H1 (cell line): ENCODE data around the gene STX16. TPM values are rescaled to one million over a fixed set of nuclear protein-coding genes. Genes with fewer than 3 reads are reported as not detected.

Source experiments
- CTCF ChIA-PET: fragments of 300-600 bp; sonication (Branson Sonifier 250); formaldehyde crosslinking; loops from one replicate; lab custom pipeline; 2021; ENCODE audit not compliant: partially characterized antibody; lab: Charles Lee
- POLR2A ChIA-PET: fragments of 300-600 bp; sonication (Branson Sonifier 250); formaldehyde crosslinking; loops from one replicate; lab custom pipeline; 2021; ENCODE audit warnings: inconsistent platforms; ENCODE audit not compliant: partially characterized antibody; lab: Charles Lee
- DNase-seq, 2 experiments: peaks; one replicate each; pipeline versions ENCODE4 v3.0.0 to v3.0.0-alpha.2; 2010 to 2022; ENCODE audit warnings: low spot score in 2 of 2, low read depth in 1 of 2, mixed read lengths in 1 of 2
- FAIRE-seq: peaks from 2 replicates; lab custom pipeline; 2011; peaks lifted over from hg19 to GRCh38; lab: Jason Lieb, UNC
- H2AFZ ChIP-seq: 2 replicates; pipeline ENCODE4 v1.8.1; 2012; ENCODE audit warnings: low read length, inconsistent platforms
- H2AK5ac ChIP-seq: 2 replicates; pipeline ENCODE4 v1.6.1; 2013; ENCODE audit warnings: low read depth, low read length
- H2BK120ac ChIP-seq: replicated peaks from 2 replicates; pipeline ENCODE3; 2013; ENCODE audit warnings: low read depth, low read length, inconsistent platforms
- H2BK12ac ChIP-seq: 2 replicates; pipeline ENCODE4 v1.6.1; 2013; ENCODE audit warnings: low read depth, low read length
- H2BK15ac ChIP-seq: 2 replicates; pipeline ENCODE4 v1.6.1; 2013; ENCODE audit warnings: low read length
- H2BK20ac ChIP-seq: 2 replicates; pipeline ENCODE4 v1.6.1; 2013; ENCODE audit warnings: low read length
- H2BK5ac ChIP-seq: 2 replicates; pipeline ENCODE4 v1.6.1; 2013; ENCODE audit warnings: low read depth, low read length
- H3K14ac ChIP-seq: 2 replicates; pipeline ENCODE4 v1.6.1; 2013; ENCODE audit warnings: inconsistent platforms; ENCODE audit not compliant: insufficient read length
- H3K18ac ChIP-seq: 2 replicates; pipeline ENCODE4 v1.6.1; 2013; ENCODE audit warnings: low read length; ENCODE audit errors: extremely low read depth
- H3K23ac ChIP-seq: 2 replicates; pipeline ENCODE4 v1.6.1; 2013; ENCODE audit warnings: inconsistent platforms; ENCODE audit not compliant: insufficient read length
- H3K23me2 ChIP-seq: 2 replicates; pipeline ENCODE4 v1.6.1; 2013; ENCODE audit warnings: low read depth, low read length
- H3K27ac ChIP-seq: 2 replicates; pipeline ENCODE4 v1.6.1; 2011; ENCODE audit warnings: low read depth, low read length, inconsistent platforms
- H3K27me3 ChIP-seq, 4 experiments: replicated peaks in 1 of 4; 1 replicate in 1 of 4; 2 replicates in 3 of 4; pipeline versions ENCODE4 v1.6.1 to v1.8.1; 2011 to 2013; ENCODE audit warnings: low read length in 3 of 4, mild to moderate bottlenecking in 3 of 4, inconsistent platforms in 2 of 4, mixed read lengths in 2 of 4, moderate library complexity in 1 of 4; ENCODE audit not compliant: control insufficient read depth in 3 of 4, insufficient read depth in 3 of 4; ENCODE audit errors: extremely low read depth in 1 of 4
- H3K36me3 ChIP-seq, 4 experiments: 2 replicates each; pipeline versions ENCODE4 v1.6.1 to v1.8.1; 2011 to 2013; ENCODE audit warnings: mild to moderate bottlenecking in 4 of 4, low read length in 3 of 4, moderate library complexity in 2 of 4, control low read depth in 1 of 4, inconsistent platforms in 1 of 4; ENCODE audit not compliant: insufficient read depth in 4 of 4, control insufficient read depth in 2 of 4
- H3K4ac ChIP-seq: replicated peaks from 2 replicates; pipeline ENCODE3; 2013; ENCODE audit warnings: low read length, low read depth, mixed read lengths, inconsistent platforms; ENCODE audit not compliant: insufficient read length
- H3K4me1 ChIP-seq, 4 experiments: replicated peaks in 1 of 4; 1 replicate in 1 of 4; 2 replicates in 3 of 4; pipeline versions ENCODE4 v1.6.1 to v1.8.1; 2011 to 2013; ENCODE audit warnings: low read length in 3 of 4, inconsistent platforms in 2 of 4, mixed read lengths in 1 of 4; ENCODE audit not compliant: insufficient read depth in 4 of 4, control insufficient read depth in 3 of 4
- H3K4me2 ChIP-seq, 2 experiments: 2 replicates each; pipeline versions ENCODE4 v1.6.1 to v1.8.1; 2011 to 2013; ENCODE audit warnings: low read depth in 2 of 2, low read length in 2 of 2, control low read depth in 1 of 2, inconsistent platforms in 1 of 2, mild to moderate bottlenecking in 1 of 2; ENCODE audit not compliant: insufficient read depth in 1 of 2
- H3K4me3 ChIP-seq, 4 experiments: fragments of 200-600, 300-600 bp in 1 of 4; sonication (generic), shearing (Covaris generic), sonication (Bioruptor Twin) in 1 of 4; 2 replicates each; pipeline versions ENCODE4 v1.5.1 to v1.8.1; 2011 to 2016; ENCODE audit warnings: low read length in 4 of 4, low read depth in 3 of 4, control low read depth in 2 of 4, inconsistent platforms in 2 of 4, mild to moderate bottlenecking in 2 of 4, mixed read lengths in 1 of 4, moderate library complexity in 1 of 4; ENCODE audit not compliant: insufficient read depth in 2 of 4; ENCODE audit errors: extremely low read depth in 1 of 4
- H3K56ac ChIP-seq: replicated peaks from 2 replicates; pipeline ENCODE3; 2013; ENCODE audit warnings: low read depth, mild to moderate bottlenecking, mixed read lengths, low read length, inconsistent platforms; ENCODE audit not compliant: insufficient read length
- H3K79me1 ChIP-seq: 2 replicates; pipeline ENCODE4 v1.6.1; 2013; ENCODE audit warnings: low read depth, low read length, control low read depth
- H3K79me2 ChIP-seq, 2 experiments: 2 replicates each; pipeline versions ENCODE4 v1.6.1 to v1.8.1; 2012 to 2013; ENCODE audit warnings: low read length in 2 of 2, mild to moderate bottlenecking in 2 of 2, inconsistent platforms in 1 of 2; ENCODE audit not compliant: insufficient read depth in 2 of 2, control insufficient read depth in 1 of 2
- H3K9ac ChIP-seq, 4 experiments: replicated peaks in 1 of 4; 1 replicate in 1 of 4; 2 replicates in 3 of 4; pipeline versions ENCODE4 v1.6.1 to v1.8.1; 2011 to 2013; ENCODE audit warnings: low read depth in 3 of 4, low read length in 3 of 4, control low read depth in 2 of 4, mild to moderate bottlenecking in 2 of 4, moderate library complexity in 2 of 4, inconsistent platforms in 1 of 4; ENCODE audit errors: extremely low read depth in 1 of 4
- H3K9me3 ChIP-seq, 2 experiments: 2 replicates each; pipeline versions ENCODE4 v1.6.1 to v1.8.1; 2012 to 2013; ENCODE audit warnings: mild to moderate bottlenecking in 2 of 2, moderate library complexity in 2 of 2, control low read depth in 1 of 2, inconsistent platforms in 1 of 2, low read depth in 1 of 2, low read length in 1 of 2, mixed read lengths in 1 of 2; ENCODE audit not compliant: insufficient read depth in 2 of 2
- H4K20me1 ChIP-seq, 2 experiments: replicated peaks in 1 of 2; 2 replicates each; pipeline versions ENCODE3 to v1.8.1; 2011 to 2013; ENCODE audit warnings: inconsistent platforms in 2 of 2, low read length in 2 of 2, mild to moderate bottlenecking in 1 of 2; ENCODE audit not compliant: insufficient read depth in 2 of 2, control insufficient read depth in 1 of 2
- H4K5ac ChIP-seq: 2 replicates; pipeline ENCODE4 v1.6.1; 2013; ENCODE audit warnings: low read length, low read depth, mixed read lengths, inconsistent platforms; ENCODE audit not compliant: insufficient read length
- H4K8ac ChIP-seq: 2 replicates; pipeline ENCODE4 v1.8.0; 2013; ENCODE audit warnings: mild to moderate bottlenecking, moderate library complexity, low read length, inconsistent platforms; ENCODE audit not compliant: insufficient read depth; ENCODE audit errors: extremely low read depth
- H4K91ac ChIP-seq: replicated peaks from 2 replicates; pipeline ENCODE3; 2013; ENCODE audit warnings: low read length, mixed read lengths, inconsistent platforms; ENCODE audit not compliant: insufficient read length
- EP300 ChIP-seq, 2 experiments: IDR thresholded peaks; 1 replicate in 1 of 2; 2 replicates in 1 of 2; pipeline ENCODE4 v1.6.1; 2011 to 2012; ENCODE audit warnings: low read depth in 2 of 2, low read length in 2 of 2, mild to moderate bottlenecking in 2 of 2, borderline replicate concordance in 1 of 2, inconsistent platforms in 1 of 2, moderate library complexity in 1 of 2
- HDAC2 ChIP-seq, 2 experiments: fragments of 300-600 bp in 1 of 2; sonication (generic) in 1 of 2; IDR thresholded peaks; 2 replicates each; pipeline ENCODE4 v1.6.1; 2011 to 2012; ENCODE audit warnings: low read depth in 2 of 2, low read length in 2 of 2, mild to moderate bottlenecking in 2 of 2, moderate library complexity in 2 of 2, borderline replicate concordance in 1 of 2, inconsistent platforms in 1 of 2
- JUND ChIP-seq: IDR thresholded peaks from 2 replicates; pipeline ENCODE4 v1.6.1; 2011; ENCODE audit warnings: mild to moderate bottlenecking, improper control_type of control experiment, low read length
- NANOG ChIP-seq: IDR thresholded peaks from 2 replicates; pipeline ENCODE4 v1.6.1; 2011; ENCODE audit warnings: low read length, low read depth, mild to moderate bottlenecking, inconsistent platforms; ENCODE audit not compliant: insufficient read depth, poor library complexity, severe bottlenecking
- SP1 ChIP-seq: IDR thresholded peaks from 2 replicates; pipeline ENCODE4 v1.6.1; 2011; ENCODE audit warnings: low read depth, low read length
- TBP ChIP-seq: IDR thresholded peaks from 2 replicates; pipeline ENCODE4 v1.6.1; 2011; ENCODE audit warnings: low read depth, low read length, improper control_type of control experiment
- TCF12 ChIP-seq: IDR thresholded peaks from 2 replicates; pipeline ENCODE4 v1.6.1; 2011; ENCODE audit warnings: low read depth, mild to moderate bottlenecking, low read length
- WGBS, 2 experiments: shearing (Covaris generic) in 1 of 2; methylation state at CpG; one replicate each; pipeline versions ENCODE4 v1.1.6 to v1.1.7; 2013 to 2015; ENCODE audit warnings: low lambda C conversion rate in 2 of 2, mixed read lengths in 2 of 2, inconsistent platforms in 1 of 2, low coverage in 1 of 2, missing lambda C conversion rate in 1 of 2; ENCODE audit not compliant: insufficient replicate concordance in 2 of 2, insufficient coverage in 1 of 2, insufficient read length in 1 of 2; ENCODE audit errors: extremely low coverage in 1 of 2, missing lambda C conversion rate in 1 of 2; 5-methylcytosine and 5-hydroxymethylcytosine counted together
- polyA plus RNA-seq, 7 experiments: library from polyadenylated mRNA; depleted of rRNA in 3 of 7; stranded (reverse) in 5 of 7; unstranded in 2 of 7; fragments of >200 nt in 5 of 7; fragments of 200-250 nt in 2 of 7; gene quantifications; 1 replicate in 5 of 7; 2 replicates in 1 of 7; 4 replicates in 1 of 7; pipeline versions ENCODE4 v1.2.1 to v1.2.3, GENCODE V29; 2011 to 2013; ENCODE audit warnings: missing spikeins in 2 of 7, mixed read lengths in 2 of 7
- total RNA-seq: library from RNA; stranded (reverse); fragmentation: NEBNext Ultra II Directional; extraction: Animal tissue kit (Norgen Biotek cat#: 25700); gene quantifications from 2 replicates; pipeline ENCODE4 v1.2.1, GENCODE V29; 2021
- TF ChIP-seq, protein P1 (sequence below), 3 experiments: IDR thresholded peaks; 1 replicate in 2 of 3; 2 replicates in 1 of 3; pipeline versions ENCODE4 v1.5.1 to v1.6.1; 2011; ENCODE audit warnings: low read length in 3 of 3, mild to moderate bottlenecking in 3 of 3, inconsistent platforms in 2 of 3, low read depth in 1 of 3, moderate library complexity in 1 of 3; ENCODE audit not compliant: insufficient read depth in 1 of 3; ENCODE audit errors: control extremely low read depth in 1 of 3
- TF ChIP-seq, protein P2 (sequence below): IDR thresholded peaks from 2 replicates; pipeline ENCODE4 v1.6.1; 2012; ENCODE audit warnings: inconsistent platforms

Gene STX16
- total and polyA plus RNA-seq, 2 of the 8 experiments (the other 6 are each of a cell fraction or from before 2014, with no cell fraction given): 45.2 to 61.6 TPM

DNA sequence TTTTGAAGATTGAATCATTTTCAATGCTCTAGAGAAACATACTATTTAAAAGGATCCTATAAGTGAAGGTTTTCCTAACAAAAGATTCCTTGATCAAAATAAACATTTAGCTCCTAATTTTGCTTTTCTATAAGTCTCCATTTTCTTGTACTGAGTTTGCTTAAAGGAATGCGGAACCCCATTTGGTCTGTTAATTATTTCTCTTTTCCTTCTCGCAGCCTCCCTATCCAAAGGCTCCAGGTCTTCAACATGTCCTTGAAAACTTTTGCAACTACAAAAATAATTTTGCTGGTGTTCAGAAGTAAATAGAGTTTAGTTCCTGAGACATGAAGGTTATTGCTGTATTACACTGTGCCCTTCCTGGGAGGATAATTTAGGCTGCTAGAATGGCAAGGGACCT, 33.2 kb downstream of the STX16 start:
- Histone ChIP-seq H2BK120ac (no peak overlapping the region), H3K27ac (no peak overlapping the region), H4K5ac (no peak overlapping the region), H3K23me2 (peaks cover 5% of the 10 kb centered on the region; the same call in 1 of the 2 replicates), H3K4me3 (no peak overlapping the region), H3K4ac (no peak overlapping the region), H3K9ac (no peak overlapping the region), H3K14ac (no peak overlapping the region), H3K79me1 (no peaks in the 10 kb centered on the region), H2AK5ac (no peak overlapping the region), H3K4me1 (peaks cover 0 to 9% (median 3%) of the 10 kb centered on the region in 4 experiments; a peak in 5 of 7 replicates), H4K8ac (no peak overlapping the region), H2BK12ac (no peak overlapping the region), H4K20me1 (peaks cover 0 to 5% of the 10 kb centered on the region in 2 experiments), H3K79me2 (no peaks in the 10 kb centered on the region), H3K9me3 (no peaks in the 10 kb centered on the region), H2BK20ac (no peak overlapping the region), H3K27me3 (no peaks in the 10 kb centered on the region), H2BK15ac (no peak overlapping the region), H4K91ac (no peak overlapping the region), H2BK5ac (no peak overlapping the region), H2AFZ (no peak overlapping the region), H3K18ac (no peak overlapping the region), H3K4me2 (no peak overlapping the region), H3K36me3 (peaks cover 0 to 16% (median 7%) of the 10 kb centered on the region in 4 experiments; a peak in 4 of 8 replicates), H3K23ac (no peak overlapping the region), H3K56ac (no peak overlapping the region)
- FAIRE-seq (no peak), DNase-seq (no peak)
- POLR2A ChIA-PET: interaction anchor here (0.6 to 1.4 kb wide), 5 partner anchors 9 to 159 kb away, joined by 3 to 5 read pairs (median 4); no protein-coding TSS in a partner anchor
- 87% methylated on average over 2 of the region's 2 CpGs; no CpG with 5 or more reads in 1 of the 2 experiments for WGBS, 2 experiments
- CTCF ChIA-PET: no interaction called here
- TF ChIP-seq, protein P1, sequence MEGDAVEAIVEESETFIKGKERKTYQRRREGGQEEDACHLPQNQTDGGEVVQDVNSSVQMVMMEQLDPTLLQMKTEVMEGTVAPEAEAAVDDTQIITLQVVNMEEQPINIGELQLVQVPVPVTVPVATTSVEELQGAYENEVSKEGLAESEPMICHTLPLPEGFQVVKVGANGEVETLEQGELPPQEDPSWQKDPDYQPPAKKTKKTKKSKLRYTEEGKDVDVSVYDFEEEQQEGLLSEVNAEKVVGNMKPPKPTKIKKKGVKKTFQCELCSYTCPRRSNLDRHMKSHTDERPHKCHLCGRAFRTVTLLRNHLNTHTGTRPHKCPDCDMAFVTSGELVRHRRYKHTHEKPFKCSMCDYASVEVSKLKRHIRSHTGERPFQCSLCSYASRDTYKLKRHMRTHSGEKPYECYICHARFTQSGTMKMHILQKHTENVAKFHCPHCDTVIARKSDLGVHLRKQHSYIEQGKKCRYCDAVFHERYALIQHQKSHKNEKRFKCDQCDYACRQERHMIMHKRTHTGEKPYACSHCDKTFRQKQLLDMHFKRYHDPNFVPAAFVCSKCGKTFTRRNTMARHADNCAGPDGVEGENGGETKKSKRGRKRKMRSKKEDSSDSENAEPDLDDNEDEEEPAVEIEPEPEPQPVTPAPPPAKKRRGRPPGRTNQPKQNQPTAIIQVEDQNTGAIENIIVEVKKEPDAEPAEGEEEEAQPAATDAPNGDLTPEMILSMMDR (IDR thresholded peaks at IDR 0.05; ENCODE audit: control extremely low read depth in 1 of 3, insufficient read depth in 1 of 3, low read depth in 1 of 3, low read length in 3 of 3): no peak
- no peak for TF ChIP-seq HDAC2 (IDR thresholded peaks at IDR 0.05; ENCODE audit: borderline replicate concordance in 1 of 2, low read depth in 2 of 2, low read length in 2 of 2)
- TF ChIP-seq, protein P2, sequence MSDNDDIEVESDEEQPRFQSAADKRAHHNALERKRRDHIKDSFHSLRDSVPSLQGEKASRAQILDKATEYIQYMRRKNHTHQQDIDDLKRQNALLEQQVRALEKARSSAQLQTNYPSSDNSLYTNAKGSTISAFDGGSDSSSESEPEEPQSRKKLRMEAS: no peak
- no peak for TF ChIP-seq TBP
- TF ChIP-seq SP1: no peak
- no peak for TF ChIP-seq TCF12
- TF ChIP-seq NANOG: no peak
- TF ChIP-seq EP300 (IDR thresholded peaks at IDR 0.05; ENCODE audit: borderline replicate concordance in 1 of 2, low read depth in 2 of 2, low read length in 2 of 2): no peak
- no peak for TF ChIP-seq JUND
